HG03159 (cell line): ENCODE results near the gene BRINP3.

Experiments used
- ATAC-seq: cut with Tn5 transposase; IDR thresholded peaks from one replicate; pipeline ENCODE4 v1.9.1; 2021; ENCODE audit warnings: mild to moderate bottlenecking, moderate library complexity; ENCODE audit not compliant: unreplicated experiment

Gene BRINP3

GRCh38 chr1:190453550-190453949, 24.1 kb downstream of the BRINP3 start:
- no peak for ATAC-seq

GRCh38 chr1:190452272-190452848, 25.3 kb downstream of the BRINP3 start:
- ATAC-seq, result no peak

- no peak for ATAC-seq
Measured at GRCh38 chr1:190444464-190444863, 33.2 kb downstream of the BRINP3 start.

GRCh38 chr1:190439447-190439846, 38.2 kb downstream of the BRINP3 start:
- ATAC-seq, result no peak

GRCh38 chr1:190436615-190437014, 41.0 kb downstream of the BRINP3 start:
- ATAC-seq, result no peak

- ATAC-seq, result no peak
Measured at GRCh38 chr1:190429932-190430331, 47.7 kb downstream of the BRINP3 start.

- no peak for ATAC-seq
Measured at GRCh38 chr1:190429141-190429540, 48.5 kb downstream of the BRINP3 start.

- ATAC-seq, result no peak
Measured at GRCh38 chr1:190416239-190416638, 61.4 kb downstream of the BRINP3 start.

GRCh38 chr1:190413142-190413541, 64.5 kb downstream of the BRINP3 start:
- no peak for ATAC-seq

- ATAC-seq, result no peak
Measured at GRCh38 chr1:190403402-190403801, 74.3 kb downstream of the BRINP3 start.

GRCh38 chr1:190399233-190399632, 78.4 kb downstream of the BRINP3 start:
- ATAC-seq, result no peak

GRCh38 chr1:190391582-190391981, 86.1 kb downstream of the BRINP3 start:
- ATAC-seq, result no peak

- no peak for ATAC-seq
Measured at GRCh38 chr1:190377991-190378390, 99.7 kb downstream of the BRINP3 start.

- ATAC-seq, result no peak
Measured at GRCh38 chr1:190377294-190377693, 100.4 kb downstream of the BRINP3 start.

- no peak for ATAC-seq
Measured at GRCh38 chr1:190376044-190376443, 101.6 kb downstream of the BRINP3 start.

- ATAC-seq, result peak; percentile 75
Measured at GRCh38 chr1:190373705-190374336, 103.8 kb downstream of the BRINP3 start.

- no peak for ATAC-seq
Measured at GRCh38 chr1:190367200-190367599, 110.5 kb downstream of the BRINP3 start.

- ATAC-seq, result no peak
Measured at GRCh38 chr1:190365283-190365682, 112.4 kb downstream of the BRINP3 start.

GRCh38 chr1:190353538-190354101, 124.0 kb downstream of the BRINP3 start:
- no peak for ATAC-seq

GRCh38 chr1:190344454-190344853, 133.2 kb downstream of the BRINP3 start:
- no peak for ATAC-seq

- ATAC-seq, result no peak
Measured at GRCh38 chr1:190338829-190339228, 138.8 kb downstream of the BRINP3 start.

- ATAC-seq, result no peak
Measured at GRCh38 chr1:190328871-190329270, 148.8 kb downstream of the BRINP3 start.

GRCh38 chr1:190328361-190328760, 149.3 kb downstream of the BRINP3 start:
- no peak for ATAC-seq
